SHP77 treated with DMSO at 0.1 percent for 48 hours (cell line): Measurements from ENCODE around the gene HOXA2.

Source experiments
- DNase-seq: peaks from one replicate; lab custom pipeline; 2025; lab: John Stamatoyannopoulos, UW

HOXA2 gene

DNA sequence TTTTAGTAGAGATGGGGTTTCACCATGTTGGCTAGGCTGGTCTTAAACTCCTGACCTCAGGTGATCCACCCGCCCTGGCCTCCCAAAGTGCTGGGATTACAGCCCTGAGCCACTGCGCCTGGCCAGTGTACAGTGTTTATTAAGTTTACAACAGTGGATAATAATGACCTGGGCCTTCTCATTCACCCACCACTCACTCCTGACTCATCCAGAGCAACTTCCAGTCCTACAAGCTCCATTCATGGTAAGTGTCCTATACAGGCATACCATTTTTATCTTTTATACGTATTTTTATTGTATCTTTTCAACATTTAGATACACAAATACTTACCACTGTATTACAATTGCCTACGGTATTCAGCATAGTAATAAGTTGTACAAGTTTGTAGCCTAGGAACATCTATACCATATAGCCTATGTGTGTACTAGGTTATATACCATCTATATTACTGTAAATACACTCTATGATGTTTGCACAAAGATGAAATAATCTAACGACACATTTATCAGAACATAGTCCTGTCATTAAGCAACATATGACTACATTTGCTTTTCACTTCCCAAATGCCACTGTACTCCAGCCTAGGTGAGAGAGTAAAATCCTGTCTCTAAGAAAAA is 23.8 kb downstream of the HOXA2 start:
- DNase-seq: no peak

DNA sequence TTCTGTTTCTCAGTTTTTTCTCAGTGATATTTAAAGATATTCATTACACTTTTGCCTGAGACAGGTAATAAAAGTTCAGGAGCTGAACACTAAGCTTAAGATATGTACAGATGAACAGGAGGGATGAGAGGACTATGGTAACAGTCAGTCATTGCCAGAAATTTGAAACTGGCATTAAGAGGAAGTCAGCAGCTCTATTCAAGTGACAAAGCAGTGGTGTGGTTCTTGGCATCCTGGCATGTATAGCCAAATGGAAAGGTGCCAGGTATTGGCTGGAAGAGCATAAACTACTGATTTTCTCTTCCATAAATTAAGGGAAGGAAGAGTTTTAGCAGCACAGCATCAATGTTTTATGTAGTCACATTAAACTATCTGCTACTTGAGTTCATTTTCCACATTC is 29.4 kb downstream of the HOXA2 start:
- no peak for DNase-seq

DNA sequence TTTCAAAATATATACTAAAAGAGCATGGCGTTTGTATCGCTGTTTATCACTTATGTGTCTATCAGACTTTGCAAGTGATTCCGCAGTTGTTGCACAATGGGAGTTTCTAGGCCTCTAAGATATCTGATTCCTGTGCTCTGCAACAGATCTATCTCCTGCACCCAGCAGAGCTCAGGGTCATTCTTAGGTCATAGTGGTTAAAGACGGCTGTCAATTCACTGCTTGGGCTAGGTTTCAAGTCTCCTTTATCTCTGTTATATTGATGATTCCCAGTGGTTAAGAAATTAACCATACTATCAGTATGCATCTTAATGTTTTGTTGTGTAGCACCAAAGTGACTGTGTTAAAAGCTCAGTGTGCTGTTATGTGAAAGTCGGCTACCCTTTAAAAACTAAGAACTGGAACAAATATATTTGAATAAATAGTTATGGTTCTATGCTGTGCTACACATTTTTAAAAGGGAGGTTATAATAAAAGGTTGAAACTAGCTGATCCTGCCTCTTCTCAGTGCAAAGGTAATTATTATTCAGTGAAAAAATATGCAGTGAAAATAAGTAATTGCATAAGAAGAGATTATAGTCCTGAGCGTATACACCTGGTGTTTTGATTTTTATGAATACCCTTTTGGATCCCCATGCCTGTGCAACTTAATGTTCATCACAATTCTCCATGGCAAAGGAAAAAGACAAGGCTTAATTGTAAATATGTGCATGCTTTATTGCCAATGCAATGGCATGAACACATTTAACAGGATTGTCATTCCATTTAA is 30.7 kb downstream of the HOXA2 start:
- DNase-seq: no peak

DNA sequence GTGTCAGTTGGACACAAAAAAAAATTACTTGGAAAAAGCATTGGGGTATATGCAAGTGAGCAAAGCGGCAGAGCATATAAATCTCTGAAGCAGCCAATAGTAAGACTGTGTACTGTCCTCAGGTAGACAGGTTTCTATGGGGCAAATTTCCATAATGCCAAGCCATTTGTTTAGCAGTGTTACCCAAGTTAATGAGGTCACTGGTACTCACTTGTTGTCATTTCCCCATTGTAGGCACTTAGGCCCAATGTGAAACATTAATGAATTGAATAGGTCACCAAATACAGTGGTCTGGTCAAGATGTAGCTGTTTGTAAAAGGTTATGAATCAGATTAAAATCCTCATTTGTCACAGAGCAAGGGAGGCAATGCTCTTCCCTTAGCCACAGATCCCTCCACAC is 34.2 kb downstream of the HOXA2 start:
- DNase-seq: no peak

DNA sequence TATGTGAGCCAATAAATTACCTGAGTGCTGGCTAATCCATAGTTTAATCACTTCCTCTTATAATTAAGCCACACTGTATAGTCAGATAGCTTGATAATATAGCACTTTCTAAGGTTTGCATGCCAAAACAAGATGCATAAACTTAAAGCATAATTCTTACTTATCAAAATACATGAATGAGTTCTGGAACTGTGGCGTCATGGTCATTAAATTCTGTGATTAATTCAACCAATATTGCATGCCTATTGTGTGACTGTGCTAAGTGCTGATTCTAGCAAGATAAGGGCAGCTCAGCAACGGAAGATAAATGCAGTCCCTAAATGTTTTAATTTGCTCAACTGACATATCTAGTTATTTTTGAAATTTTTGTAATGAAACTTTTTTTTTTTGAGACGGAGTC is 36.3 kb downstream of the HOXA2 start:
- no peak for DNase-seq

DNA sequence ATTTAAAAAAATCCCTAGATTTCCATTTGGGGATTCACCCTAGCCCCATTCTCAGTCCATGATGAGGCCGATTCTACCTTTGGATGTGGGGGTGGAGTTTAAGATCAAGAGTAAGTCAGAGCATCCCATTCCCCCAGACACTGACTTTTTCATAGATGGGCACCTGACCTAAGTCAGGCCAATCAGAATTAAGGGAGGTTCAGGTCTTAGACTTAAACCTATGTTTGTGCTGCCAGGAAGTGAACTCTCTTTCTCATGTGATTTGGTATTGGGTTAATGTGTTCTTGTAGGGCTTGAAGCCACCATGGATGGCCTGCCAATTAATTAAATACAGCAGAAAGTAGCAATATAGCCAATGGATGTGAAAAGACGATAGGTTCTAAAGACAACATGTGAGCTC is 36.8 kb downstream of the HOXA2 start:
- no peak for DNase-seq

DNA sequence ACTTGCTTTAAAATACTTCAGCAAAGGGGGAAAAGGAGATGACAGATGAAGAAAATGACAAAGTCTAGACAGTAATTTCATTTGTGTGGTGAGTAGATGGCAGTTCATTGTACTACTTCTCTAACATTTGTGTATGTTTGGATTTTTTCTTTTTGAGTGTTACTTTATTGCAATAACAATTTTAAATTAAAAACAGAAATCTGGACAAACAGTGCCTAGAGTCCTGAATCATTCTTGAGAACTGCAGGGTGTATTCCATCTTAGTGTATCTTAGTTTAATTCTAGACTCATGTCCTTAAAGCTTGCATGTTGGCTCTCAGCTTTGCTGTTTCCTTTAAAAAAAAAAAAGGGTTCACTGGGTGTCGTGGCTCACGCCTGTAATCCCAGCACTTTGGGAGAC is 37.8 kb downstream of the HOXA2 start:
- no peak for DNase-seq

DNA sequence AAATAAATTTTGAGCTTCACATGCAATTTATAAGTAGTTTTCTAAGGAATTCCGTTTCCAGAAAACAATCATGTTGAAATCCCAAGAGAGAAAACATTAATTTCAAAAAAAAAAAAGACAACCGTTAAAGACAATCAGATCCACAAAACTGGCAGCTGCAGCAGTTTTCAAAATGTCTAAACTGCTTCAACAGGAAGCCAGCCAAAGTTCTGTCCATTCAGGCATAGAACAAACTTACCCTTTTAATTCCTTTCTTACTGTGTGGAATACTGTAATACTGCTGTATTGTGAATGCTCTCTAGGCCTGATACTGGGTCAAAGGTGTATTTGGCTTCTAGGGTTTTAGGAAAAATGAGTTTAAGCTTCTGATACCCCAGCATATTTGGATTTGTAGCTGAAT is 38.3 kb downstream of the HOXA2 start:
- no peak for DNase-seq

DNA sequence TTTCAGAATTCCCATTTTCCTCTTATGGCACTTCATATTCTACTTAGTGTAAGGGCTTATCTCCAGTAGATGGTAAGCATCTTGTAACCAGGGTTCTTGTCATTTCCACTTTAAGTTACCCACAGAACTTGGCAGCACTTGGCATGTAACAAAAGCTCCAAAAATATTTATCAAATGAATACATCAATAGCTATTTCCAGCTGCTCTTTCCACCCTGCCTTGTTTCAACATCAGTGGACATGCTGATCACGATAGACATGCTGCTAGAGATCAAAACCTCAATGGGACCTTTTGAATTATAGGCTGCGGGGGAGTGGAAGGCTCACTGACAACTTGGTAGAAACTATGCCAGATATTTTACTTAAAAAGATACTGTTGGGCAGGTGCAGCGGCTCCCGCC is 39.5 kb downstream of the HOXA2 start:
- DNase-seq: no peak

DNA sequence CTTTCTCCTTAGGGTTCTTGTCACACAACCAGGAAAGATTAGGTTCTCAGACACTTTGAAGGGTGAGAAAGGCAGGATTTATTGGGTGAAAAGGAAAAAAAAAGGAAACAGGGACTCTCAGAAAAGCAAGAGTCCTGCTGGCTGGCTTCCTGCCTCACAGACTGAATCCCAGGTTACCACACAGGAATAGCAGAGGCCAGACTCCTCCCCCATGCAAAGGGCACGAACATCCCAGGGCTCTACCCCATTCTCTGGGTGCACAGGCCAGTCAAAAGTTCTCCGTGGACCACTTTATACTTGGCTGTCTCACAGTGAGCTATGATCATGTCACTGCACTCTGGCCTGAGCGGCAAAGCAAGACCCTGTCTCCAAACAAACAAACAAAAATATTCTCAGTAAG is 49.3 kb downstream of the HOXA2 start:
- no peak for DNase-seq

DNA sequence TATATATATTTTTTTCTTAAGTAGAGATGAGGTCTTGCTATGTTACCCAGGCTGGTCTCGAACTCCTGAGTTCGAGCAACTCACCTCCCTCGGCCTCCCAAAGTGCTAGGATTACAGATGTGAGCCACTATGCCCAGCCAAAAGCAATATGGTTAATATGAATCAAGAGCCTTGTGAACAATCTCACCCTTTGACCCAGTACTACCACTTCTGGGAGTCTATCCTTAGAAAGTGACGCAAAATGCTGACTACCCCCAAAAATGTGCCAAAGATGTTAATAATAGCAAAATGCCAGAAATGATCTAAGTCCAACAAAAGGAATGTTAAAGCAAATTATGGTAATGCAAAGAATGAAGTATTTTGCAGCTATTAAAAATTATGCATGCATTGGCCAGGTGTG is 51.0 kb downstream of the HOXA2 start:
- DNase-seq: no peak
